ENCODE measurements around the gene SYT1.

SYT1 gene

DNA sequence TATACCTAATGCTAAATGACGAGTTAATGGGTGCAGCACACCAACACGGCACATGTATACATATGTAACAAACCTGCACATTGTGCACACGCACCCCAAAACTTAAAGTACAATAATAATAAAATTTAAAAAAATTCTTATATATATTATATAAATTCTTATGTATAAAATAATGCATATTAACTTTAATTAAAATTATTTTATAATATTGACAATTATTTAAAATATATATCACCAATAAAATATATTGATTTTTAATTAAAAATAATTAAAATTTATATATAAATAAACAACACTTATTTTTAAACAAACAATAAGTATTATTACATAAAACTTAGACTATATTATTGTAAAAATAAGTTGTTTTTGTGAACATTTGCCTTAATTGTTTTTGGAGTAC lies 188.8 kb downstream of the SYT1 start:
- Histone ChIP-seq H3K27ac (ENCODE audit: low read length) (no peak overlapping the region), H3K27me3 (ENCODE audit: control insufficient read depth in 1 of 2, insufficient read depth in 2 of 2, low read length in 2 of 2) (no peaks in the 10 kb centered on the region), H3K4me3 (ENCODE audit: low read length in 2 of 2) (no peak overlapping the region), H3K4me1 (ENCODE audit: control insufficient read depth, insufficient read depth, low read length) (no peaks in the 10 kb centered on the region), H3K9me3 (ENCODE audit: control insufficient read depth in 2 of 2, low read length in 2 of 2) (no peaks in the 10 kb centered on the region), H3K9ac (ENCODE audit: low read length in 2 of 2) (no peak overlapping the region), H3K36me3 (ENCODE audit: control insufficient read depth in 2 of 2, insufficient read depth in 2 of 2, low read length in 2 of 2) (no peaks in the 10 kb centered on the region)

DNA sequence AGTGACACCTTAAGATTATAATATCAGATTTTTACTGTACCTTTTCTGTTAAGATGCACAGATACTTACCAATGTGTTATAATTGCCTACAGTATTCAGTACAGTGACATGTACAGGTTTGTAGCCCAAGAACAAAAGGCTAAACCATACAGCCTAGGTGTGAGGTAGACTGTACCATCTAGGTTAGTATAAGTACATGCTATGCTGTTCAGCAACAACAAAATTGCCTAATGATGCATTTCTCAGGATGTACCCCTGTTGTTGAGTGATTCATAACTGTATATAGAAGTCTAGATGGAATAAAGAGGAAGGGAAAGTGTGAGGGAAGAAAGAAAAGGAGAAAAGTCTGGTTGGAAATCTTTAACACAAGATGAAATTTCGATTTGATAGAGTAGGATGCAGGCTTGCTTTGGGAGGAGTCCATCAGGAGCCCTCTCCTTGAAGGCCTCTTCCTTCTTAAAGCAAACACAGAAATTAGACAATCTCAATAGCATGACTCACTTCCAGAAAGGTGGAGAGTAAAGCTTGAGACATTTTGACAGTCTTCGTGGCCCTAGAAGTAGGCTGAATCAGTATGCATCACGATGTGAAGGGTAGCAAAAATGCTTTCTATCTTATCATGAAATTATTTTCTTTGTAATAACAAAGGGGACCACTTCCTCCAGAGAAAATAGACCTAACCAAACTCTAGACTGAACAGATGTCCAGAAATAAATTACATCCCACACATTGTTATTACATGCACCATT lies 191.5 kb downstream of the SYT1 start:
- no peak overlapping the region for H3K9ac ChIP-seq (ENCODE audit: low read length in 2 of 2)
- no peak overlapping the region for H3K4me3 ChIP-seq (ENCODE audit: low read length in 2 of 2)
- H3K9me3 ChIP-seq (ENCODE audit: control insufficient read depth in 2 of 2, low read length in 2 of 2) = no peaks in the 10 kb centered on the region
- H3K36me3 ChIP-seq (ENCODE audit: control insufficient read depth in 2 of 2, insufficient read depth in 2 of 2, low read length in 2 of 2) = no peaks in the 10 kb centered on the region
- no peak overlapping the region for H3K27ac ChIP-seq (ENCODE audit: low read length)
- no peaks in the 10 kb centered on the region for H3K4me1 ChIP-seq (ENCODE audit: control insufficient read depth, insufficient read depth, low read length)
- no peaks in the 10 kb centered on the region for H3K27me3 ChIP-seq (ENCODE audit: control insufficient read depth in 1 of 2, insufficient read depth in 2 of 2, low read length in 2 of 2)

- H3K36me3 ChIP-seq (ENCODE audit: control insufficient read depth in 2 of 2, insufficient read depth in 2 of 2, low read length in 2 of 2) = no peaks in the 10 kb centered on the region
- no peaks in the 10 kb centered on the region for H3K9me3 ChIP-seq (ENCODE audit: control insufficient read depth in 2 of 2, low read length in 2 of 2)
- H3K4me1 ChIP-seq (ENCODE audit: control insufficient read depth, insufficient read depth, low read length) = no peaks in the 10 kb centered on the region
- no peak overlapping the region for H3K27ac ChIP-seq (ENCODE audit: low read length)
- H3K27me3 ChIP-seq (ENCODE audit: control insufficient read depth in 1 of 2, insufficient read depth in 2 of 2, low read length in 2 of 2) = no peaks in the 10 kb centered on the region
- H3K4me3 ChIP-seq (ENCODE audit: low read length in 2 of 2) = no peak overlapping the region
- no peak overlapping the region for H3K9ac ChIP-seq (ENCODE audit: low read length in 2 of 2)
Measured at GRCh38 chr12:79056775-79057174, 192.2 kb downstream of the SYT1 start.

- H3K9ac ChIP-seq (ENCODE audit: low read length in 2 of 2) = no peak overlapping the region
Measured at GRCh38 chr12:79057540-79057939, 193.0 kb downstream of the SYT1 start.

GRCh38 chr12:79058342-79058741 lies 193.8 kb downstream of the SYT1 start:
- no peaks in the 10 kb centered on the region for H3K27me3 ChIP-seq (ENCODE audit: control insufficient read depth in 1 of 2, insufficient read depth in 2 of 2, low read length in 2 of 2)
- no peak overlapping the region for H3K27ac ChIP-seq (ENCODE audit: low read length)
- H3K4me3 ChIP-seq (ENCODE audit: low read length in 2 of 2) = no peak overlapping the region
- H3K4me1 ChIP-seq (ENCODE audit: control insufficient read depth, insufficient read depth, low read length) = no peaks in the 10 kb centered on the region
- no peak overlapping the region for H3K9ac ChIP-seq (ENCODE audit: low read length in 2 of 2)
- H3K36me3 ChIP-seq (ENCODE audit: control insufficient read depth in 2 of 2, insufficient read depth in 2 of 2, low read length in 2 of 2) = no peaks in the 10 kb centered on the region
- H3K9me3 ChIP-seq (ENCODE audit: control insufficient read depth in 2 of 2, low read length in 2 of 2) = no peaks in the 10 kb centered on the region

More at GRCh38 chr12:79057540-79057939, 193.0 kb downstream of the SYT1 start:
- H3K4me1 ChIP-seq (ENCODE audit: control insufficient read depth, insufficient read depth, low read length) = no peaks in the 10 kb centered on the region
- no peak overlapping the region for H3K27ac ChIP-seq (ENCODE audit: low read length)
- H3K4me3 ChIP-seq (ENCODE audit: low read length in 2 of 2) = no peak overlapping the region
- H3K36me3 ChIP-seq (ENCODE audit: control insufficient read depth in 2 of 2, insufficient read depth in 2 of 2, low read length in 2 of 2) = no peaks in the 10 kb centered on the region
- no peaks in the 10 kb centered on the region for H3K9me3 ChIP-seq (ENCODE audit: control insufficient read depth in 2 of 2, low read length in 2 of 2)
- no peaks in the 10 kb centered on the region for H3K27me3 ChIP-seq (ENCODE audit: control insufficient read depth in 1 of 2, insufficient read depth in 2 of 2, low read length in 2 of 2)

DNA sequence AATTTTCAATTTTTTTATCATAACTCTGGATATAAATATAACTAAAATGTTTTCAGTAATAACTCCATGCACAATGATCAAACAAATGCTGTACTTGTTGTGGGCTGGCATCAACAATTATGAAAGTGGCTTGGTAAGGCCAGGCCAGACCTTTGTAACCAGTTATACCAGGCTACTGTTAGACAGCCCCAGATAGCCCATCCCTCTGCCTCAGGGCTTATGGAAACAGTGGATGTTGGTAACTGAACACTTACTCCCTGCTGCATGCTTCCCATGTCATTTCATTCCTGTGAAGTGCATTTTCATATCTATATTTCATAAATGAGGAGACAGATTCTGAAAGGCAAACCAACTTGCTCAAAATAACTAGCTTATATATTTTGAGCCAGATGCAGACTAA lies 195.0 kb downstream of the SYT1 start:
- H3K9me3 ChIP-seq (ENCODE audit: control insufficient read depth in 2 of 2, low read length in 2 of 2) = no peaks in the 10 kb centered on the region
- no peak overlapping the region for H3K4me3 ChIP-seq (ENCODE audit: low read length in 2 of 2)
- no peaks in the 10 kb centered on the region for H3K4me1 ChIP-seq (ENCODE audit: control insufficient read depth, insufficient read depth, low read length)
- H3K36me3 ChIP-seq (ENCODE audit: control insufficient read depth in 2 of 2, insufficient read depth in 2 of 2, low read length in 2 of 2) = no peaks in the 10 kb centered on the region
- no peaks in the 10 kb centered on the region for H3K27me3 ChIP-seq (ENCODE audit: control insufficient read depth in 1 of 2, insufficient read depth in 2 of 2, low read length in 2 of 2)
- H3K9ac ChIP-seq (ENCODE audit: low read length in 2 of 2) = no peak overlapping the region
- no peak overlapping the region for H3K27ac ChIP-seq (ENCODE audit: low read length)

- Histone ChIP-seq H3K4me3 (ENCODE audit: low read length in 2 of 2) (no peak overlapping the region), H3K27me3 (ENCODE audit: control insufficient read depth in 1 of 2, insufficient read depth in 2 of 2, low read length in 2 of 2) (no peaks in the 10 kb centered on the region), H3K4me1 (ENCODE audit: control insufficient read depth, insufficient read depth, low read length) (no peaks in the 10 kb centered on the region), H3K27ac (ENCODE audit: low read length) (no peak overlapping the region), H3K9me3 (ENCODE audit: control insufficient read depth in 2 of 2, low read length in 2 of 2) (no peaks in the 10 kb centered on the region), H3K36me3 (ENCODE audit: control insufficient read depth in 2 of 2, insufficient read depth in 2 of 2, low read length in 2 of 2) (no peaks in the 10 kb centered on the region), H3K9ac (ENCODE audit: low read length in 2 of 2) (no peak overlapping the region)
Measured at GRCh38 chr12:79063258-79063657, 198.7 kb downstream of the SYT1 start.

DNA sequence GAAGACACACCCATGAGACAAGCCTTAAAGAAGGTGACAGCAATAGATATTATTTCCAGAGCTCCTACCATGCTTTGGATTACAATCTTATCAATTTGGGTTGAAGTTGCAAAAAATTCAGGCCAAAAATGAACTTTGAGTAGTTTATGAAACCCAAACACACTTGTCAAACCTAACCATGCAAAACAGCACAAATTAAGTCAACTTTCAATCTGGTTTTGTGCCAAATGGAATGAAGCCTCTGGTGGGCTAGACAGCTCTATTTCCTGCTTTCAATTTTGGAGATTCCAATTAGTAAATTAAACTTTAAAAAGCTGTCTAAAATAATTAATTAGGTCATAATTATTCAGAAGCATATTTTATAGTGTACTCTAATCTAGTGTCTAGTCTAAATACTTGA lies 203.4 kb downstream of the SYT1 start:
- Histone ChIP-seq H3K27ac (ENCODE audit: low read length) (no peak overlapping the region), H3K36me3 (ENCODE audit: control insufficient read depth in 2 of 2, insufficient read depth in 2 of 2, low read length in 2 of 2) (no peaks in the 10 kb centered on the region), H3K4me1 (ENCODE audit: control insufficient read depth, insufficient read depth, low read length) (no peaks in the 10 kb centered on the region), H3K4me3 (ENCODE audit: low read length in 2 of 2) (no peak overlapping the region), H3K9ac (ENCODE audit: low read length in 2 of 2) (no peak overlapping the region), H3K9me3 (ENCODE audit: control insufficient read depth in 2 of 2, low read length in 2 of 2) (no peaks in the 10 kb centered on the region), H3K27me3 (ENCODE audit: control insufficient read depth in 1 of 2, insufficient read depth in 2 of 2, low read length in 2 of 2) (no peaks in the 10 kb centered on the region)

DNA sequence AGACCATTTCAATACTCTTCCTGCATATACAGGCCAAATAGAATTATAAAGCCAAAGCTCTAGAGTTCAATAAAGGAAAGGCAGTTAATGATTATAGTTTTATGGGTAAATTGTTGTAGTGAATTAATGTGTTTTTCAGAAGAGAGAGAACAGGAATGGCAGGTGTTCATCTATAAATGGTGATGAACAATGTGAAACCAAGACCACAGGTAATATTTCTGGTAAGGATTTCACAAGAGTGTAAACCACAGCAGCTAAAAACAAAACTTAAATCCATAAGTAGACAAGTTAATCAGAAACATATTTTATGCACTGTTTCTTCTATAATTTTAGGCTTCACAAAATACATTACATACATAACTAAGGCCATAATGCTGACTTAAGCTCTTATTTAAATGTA lies 204.4 kb downstream of the SYT1 start:
- no peak overlapping the region for H3K9ac ChIP-seq (ENCODE audit: low read length in 2 of 2)
- H3K9me3 ChIP-seq (ENCODE audit: control insufficient read depth in 2 of 2, low read length in 2 of 2) = no peaks in the 10 kb centered on the region
- H3K27me3 ChIP-seq (ENCODE audit: control insufficient read depth in 1 of 2, insufficient read depth in 2 of 2, low read length in 2 of 2) = no peaks in the 10 kb centered on the region
- H3K4me1 ChIP-seq (ENCODE audit: control insufficient read depth, insufficient read depth, low read length) = no peaks in the 10 kb centered on the region
- no peak overlapping the region for H3K4me3 ChIP-seq (ENCODE audit: low read length in 2 of 2)
- H3K27ac ChIP-seq (ENCODE audit: low read length) = no peak overlapping the region
- H3K36me3 ChIP-seq (ENCODE audit: control insufficient read depth in 2 of 2, insufficient read depth in 2 of 2, low read length in 2 of 2) = no peaks in the 10 kb centered on the region

DNA sequence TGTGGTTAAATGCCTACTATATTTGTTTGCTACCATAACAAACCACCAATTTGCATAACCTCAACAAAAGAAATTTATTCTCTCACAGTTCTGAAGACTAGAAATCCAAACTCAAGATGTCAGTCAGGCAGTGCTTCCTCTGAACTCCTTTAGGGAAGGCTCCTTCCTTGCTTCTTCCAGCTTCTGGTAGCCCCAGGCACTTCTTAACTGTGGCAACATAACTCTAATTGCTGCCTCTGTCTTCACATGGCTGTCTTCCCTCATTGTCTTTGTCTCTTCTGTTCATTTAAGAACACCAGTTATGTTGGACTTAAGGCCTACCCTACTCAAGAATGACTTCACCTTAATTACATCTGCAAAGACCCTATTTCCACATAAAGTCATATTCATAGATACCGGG lies 206.9 kb downstream of the SYT1 start:
- no peak overlapping the region for H3K27ac ChIP-seq (ENCODE audit: low read length)
- H3K9ac ChIP-seq (ENCODE audit: low read length in 2 of 2) = no peak overlapping the region
- H3K27me3 ChIP-seq (ENCODE audit: control insufficient read depth in 1 of 2, insufficient read depth in 2 of 2, low read length in 2 of 2) = no peaks in the 10 kb centered on the region
- no peaks in the 10 kb centered on the region for H3K36me3 ChIP-seq (ENCODE audit: control insufficient read depth in 2 of 2, insufficient read depth in 2 of 2, low read length in 2 of 2)
- no peaks in the 10 kb centered on the region for H3K9me3 ChIP-seq (ENCODE audit: control insufficient read depth in 2 of 2, low read length in 2 of 2)
- H3K4me1 ChIP-seq (ENCODE audit: control insufficient read depth, insufficient read depth, low read length) = no peaks in the 10 kb centered on the region
- no peak overlapping the region for H3K4me3 ChIP-seq (ENCODE audit: low read length in 2 of 2)

- H3K27me3 ChIP-seq (ENCODE audit: control insufficient read depth in 1 of 2, insufficient read depth in 2 of 2, low read length in 2 of 2) = no peaks in the 10 kb centered on the region
Measured at GRCh38 chr12:79073506-79073905, 208.9 kb downstream of the SYT1 start.

More at GRCh38 chr12:79073506-79073905, 208.9 kb downstream of the SYT1 start:
- no peaks in the 10 kb centered on the region for H3K36me3 ChIP-seq (ENCODE audit: control insufficient read depth in 2 of 2, insufficient read depth in 2 of 2, low read length in 2 of 2)
- H3K9ac ChIP-seq (ENCODE audit: low read length in 2 of 2) = no peak overlapping the region
- H3K27ac ChIP-seq (ENCODE audit: low read length) = no peak overlapping the region
- H3K4me3 ChIP-seq (ENCODE audit: low read length in 2 of 2) = no peak overlapping the region
- no peaks in the 10 kb centered on the region for H3K9me3 ChIP-seq (ENCODE audit: control insufficient read depth in 2 of 2, low read length in 2 of 2)
- H3K4me1 ChIP-seq (ENCODE audit: control insufficient read depth, insufficient read depth, low read length) = no peaks in the 10 kb centered on the region

Measured in stomach smooth muscle (tissue), 2 donors.